ENCODE measurements around the gene NUTM2F. TPM values are rescaled to one million over a fixed set of nuclear protein-coding genes. Genes with fewer than 3 reads are reported as not detected.
"Not testable (repeated sequence)": the region's sequence is repeated elsewhere in the genome, so short reads cannot be mapped to it uniquely, and the experiment has no call there.

NUTM2F gene
- total RNA-seq, 1 donor: not detected

GRCh38 chr9:94277885-94278536 lies 50.4 kb downstream of the NUTM2F start:
- H3K4me3 ChIP-seq (ENCODE audit: low read depth, low read length): no peak overlapping the region
- no peak for TF ChIP-seq CTCF (IDR thresholded peaks at IDR 0.05; ENCODE audit: insufficient read depth, low read length)
- no peak for DNase-seq (ENCODE audit: low read depth)

GRCh38 chr9:94277029-94277428 lies 51.4 kb downstream of the NUTM2F start:
- not testable (repeated sequence) for DNase-seq (ENCODE audit: low read depth)

GRCh38 chr9:94270009-94270408 lies 58.4 kb downstream of the NUTM2F start:
- DNase-seq (ENCODE audit: low read depth): no peak
- no peak overlapping the region for H3K4me3 ChIP-seq (ENCODE audit: low read depth, low read length)

More at GRCh38 chr9:94277029-94277428, 51.4 kb downstream of the NUTM2F start:
- H3K4me3 ChIP-seq (ENCODE audit: low read depth, low read length): not testable (repeated sequence)

GRCh38 chr9:94269264-94269663 lies 59.2 kb downstream of the NUTM2F start:
- DNase-seq (ENCODE audit: low read depth): no peak
- no peak overlapping the region for H3K4me3 ChIP-seq (ENCODE audit: low read depth, low read length)
- TF ChIP-seq CTCF (IDR thresholded peaks at IDR 0.05; ENCODE audit: insufficient read depth, low read length): no peak

More at GRCh38 chr9:94270009-94270408, 58.4 kb downstream of the NUTM2F start:
- TF ChIP-seq CTCF (IDR thresholded peaks at IDR 0.05; ENCODE audit: insufficient read depth, low read length): no peak

Other genes starting within 250 kb of the NUTM2F start
- 6.6 and 10.8 TPM in 2 replicates for gene PTPDC1, start 244.2 kb downstream of the NUTM2F start, total RNA-seq (ENCODE audit: low replicate concordance)
- gene ZNF169, start 69.3 kb downstream of the NUTM2F start, total RNA-seq (ENCODE audit: low replicate concordance): 3.1 and 4.0 TPM in 2 replicates
- gene PCAT7, start 226.4 kb upstream of the NUTM2F start, total RNA-seq (ENCODE audit: low replicate concordance): 0.09 TPM in 1 of 2 replicates, not detected in the other